ENCODE data around the gene PEX11G.

PEX11G gene

GRCh38 chr19:7488736-7489353 lies at the start of gene PEX11G:
TSS of gene PEX11G (minus strand) at chr19:7489035. CDS start at chr19:7489010, 25 bp downstream.
- peak; percentile 89 to 90 for DNase-seq

DNA sequence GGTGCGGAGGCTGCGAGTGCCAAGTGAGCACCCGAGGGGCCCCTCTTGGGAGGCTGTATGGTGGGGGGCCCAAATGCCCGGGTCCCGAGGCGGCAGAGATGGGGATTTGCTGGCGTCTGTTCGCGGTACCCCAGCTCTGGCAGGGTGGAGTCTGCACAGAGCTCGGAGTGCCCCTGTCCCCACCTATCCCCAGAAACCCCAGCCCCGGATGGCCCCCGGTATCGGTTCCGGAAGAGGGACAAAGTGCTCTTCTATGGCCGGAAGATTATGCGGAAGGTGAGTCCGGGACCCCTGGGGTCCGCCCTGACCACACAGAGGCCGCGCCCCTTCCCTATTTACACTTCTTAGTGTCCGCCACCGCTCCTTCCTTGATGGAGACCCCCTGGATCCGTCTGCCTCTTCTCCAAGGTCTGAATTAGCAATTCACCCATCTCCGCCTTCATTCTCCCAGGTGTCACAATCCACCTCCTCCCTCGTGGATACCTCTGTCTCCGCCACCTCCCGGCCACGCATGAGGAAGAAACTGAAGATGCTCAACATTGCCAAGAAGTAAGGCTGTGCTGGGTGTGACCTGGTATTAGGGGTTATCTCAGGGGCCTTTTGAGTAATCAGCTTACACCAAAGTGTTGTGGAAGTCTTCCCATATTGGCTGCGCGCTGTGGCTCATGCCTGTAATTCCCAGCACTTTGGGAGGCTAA lies 47.3 kb upstream of the PEX11G start:
- DNase-seq, result no peak

DNA sequence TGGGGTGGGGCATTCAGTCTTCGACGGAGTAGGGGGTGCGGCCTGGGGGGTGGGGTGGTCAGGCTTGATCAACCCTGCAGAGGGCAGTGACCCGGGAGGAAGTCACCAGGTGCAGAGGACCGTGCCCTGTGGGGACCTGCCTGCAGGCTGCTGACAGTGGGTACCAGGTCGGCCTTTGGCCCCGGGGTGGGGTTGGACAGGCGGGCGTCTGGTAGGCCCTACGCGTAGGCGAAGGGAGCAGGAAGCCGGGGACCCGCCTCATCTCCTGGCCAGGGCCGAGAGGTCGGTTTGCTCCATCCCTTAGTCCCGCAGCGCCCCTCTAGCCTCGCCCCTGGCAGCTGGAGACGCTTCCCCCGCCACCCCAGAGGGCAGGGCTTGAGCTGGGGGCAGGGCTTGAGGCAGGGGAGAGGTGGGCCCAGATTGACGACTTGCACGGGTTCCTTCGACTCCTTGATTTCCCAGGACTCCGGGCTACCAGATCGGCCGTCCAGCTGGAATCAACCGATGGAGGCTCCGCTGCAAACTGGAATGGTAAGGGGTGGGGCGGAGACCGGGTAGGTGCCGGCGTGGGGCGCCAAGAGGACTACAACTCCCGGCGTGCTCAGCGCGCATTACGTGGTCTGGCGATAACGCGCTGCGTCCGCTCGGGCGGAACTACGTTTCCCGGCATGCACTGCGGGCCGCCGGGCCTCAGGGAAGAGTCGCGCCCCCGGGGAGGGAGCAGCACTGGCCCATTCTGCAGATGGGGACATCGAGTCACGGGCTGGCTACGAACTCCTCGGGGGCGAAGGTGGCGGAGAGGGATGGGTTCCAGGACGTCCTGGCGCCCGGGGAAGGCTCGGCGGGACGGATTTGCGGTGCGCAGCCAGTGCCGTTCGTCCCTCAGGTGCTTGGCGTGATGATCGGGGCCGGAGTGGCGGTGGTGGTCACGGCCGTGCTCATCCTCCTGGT lies 46.5 kb upstream of the PEX11G start, which contains the start of gene PNPLA6:
Gene PNPLA6 (plus strand): TSS at position 671 of the 951 bp plus-strand sequence. CDS start 72 bp downstream, at position 743.
- DNase-seq, result peak; percentile 90 to 91

DNA sequence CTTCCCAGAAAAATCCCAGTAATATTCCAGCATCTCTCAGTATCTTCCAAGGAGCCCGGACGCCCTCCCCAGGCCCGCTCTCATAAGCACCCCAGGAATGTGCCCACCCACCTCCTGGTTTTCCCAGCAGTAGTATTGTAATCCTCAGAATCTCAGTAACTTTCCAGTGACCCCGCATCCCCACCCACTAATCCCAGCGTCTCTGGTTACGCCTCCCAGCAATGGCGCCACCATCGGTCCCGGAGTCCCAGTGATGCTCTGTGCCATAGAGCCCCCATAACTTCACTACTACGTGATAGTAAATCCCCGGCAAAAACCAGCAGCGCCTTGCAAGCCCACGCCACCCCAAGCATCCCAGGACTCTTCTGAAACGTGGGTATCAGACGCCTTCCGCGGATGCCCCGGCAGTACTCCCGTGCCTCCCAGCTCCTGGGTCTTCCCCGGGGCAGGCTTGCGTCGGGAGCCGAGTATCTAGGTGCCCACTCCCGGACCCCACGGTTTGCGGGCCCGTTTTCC lies 45.8 kb upstream of the PEX11G start:
- DNase-seq, result peak in 1 of 2 donors; percentile 26

DNA sequence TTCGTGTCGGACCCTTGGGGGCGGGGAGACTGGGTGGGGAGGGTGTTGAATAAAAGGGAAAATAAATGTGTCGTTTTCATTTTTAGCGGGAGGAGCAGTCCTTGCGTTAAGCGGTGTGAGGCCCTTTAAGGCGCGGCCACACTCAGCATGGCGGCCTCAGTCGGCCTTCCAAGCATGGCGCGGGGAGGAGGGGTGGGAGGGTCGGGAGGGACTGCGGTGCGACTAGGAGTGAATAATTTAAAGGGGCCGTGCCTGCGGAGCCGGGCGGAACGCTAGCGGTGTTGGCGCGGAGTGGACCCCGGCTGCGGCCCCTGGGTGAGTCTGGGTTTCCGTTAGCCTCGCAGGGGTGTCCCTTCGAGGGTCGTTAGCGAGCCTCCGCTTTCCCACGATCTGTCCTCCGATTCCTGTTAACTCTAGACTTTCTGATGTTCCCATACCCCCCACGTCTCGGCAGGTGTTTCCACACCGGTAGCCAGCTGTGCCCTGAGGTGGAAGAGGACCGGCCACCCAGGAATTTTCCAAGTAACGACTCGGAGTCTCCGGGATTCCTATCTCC lies 45.2 kb upstream of the PEX11G start:
- DNase-seq, result peak; percentile 84 to 87

DNA sequence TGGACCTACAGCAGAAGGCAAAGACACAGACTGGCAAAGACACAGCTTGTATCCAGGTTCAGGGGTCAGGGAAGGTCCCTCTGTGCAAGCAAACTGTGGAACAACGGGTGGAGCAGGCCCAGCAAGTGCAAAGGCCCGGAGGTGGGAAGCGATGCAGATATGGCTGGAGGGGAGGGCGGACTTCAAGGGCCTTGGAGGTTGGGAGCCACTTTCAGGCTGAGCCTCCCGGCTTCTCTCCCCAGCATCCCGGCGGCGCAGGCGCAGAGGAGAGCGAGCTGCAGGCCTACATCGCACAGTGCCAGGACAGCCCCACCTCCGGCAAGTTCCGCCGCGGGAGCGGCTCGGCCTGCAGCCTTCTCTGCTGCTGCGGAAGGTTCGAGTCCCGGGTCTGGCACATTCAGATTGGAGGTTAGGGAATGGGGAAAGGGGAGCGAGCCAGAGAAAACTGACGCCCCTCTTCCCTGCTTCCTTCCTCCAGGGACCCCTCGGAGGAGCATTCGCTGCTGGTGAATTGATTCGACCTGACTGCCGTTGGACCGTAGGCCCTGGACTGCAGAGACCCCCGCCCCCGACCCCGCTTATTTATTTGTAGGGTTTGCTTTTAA lies 44.5 kb upstream of the PEX11G start:
- no peak for DNase-seq

- no peak for DNase-seq
Observed at GRCh38 chr19:7529610-7530490, 41.0 kb upstream of the PEX11G start.

DNA sequence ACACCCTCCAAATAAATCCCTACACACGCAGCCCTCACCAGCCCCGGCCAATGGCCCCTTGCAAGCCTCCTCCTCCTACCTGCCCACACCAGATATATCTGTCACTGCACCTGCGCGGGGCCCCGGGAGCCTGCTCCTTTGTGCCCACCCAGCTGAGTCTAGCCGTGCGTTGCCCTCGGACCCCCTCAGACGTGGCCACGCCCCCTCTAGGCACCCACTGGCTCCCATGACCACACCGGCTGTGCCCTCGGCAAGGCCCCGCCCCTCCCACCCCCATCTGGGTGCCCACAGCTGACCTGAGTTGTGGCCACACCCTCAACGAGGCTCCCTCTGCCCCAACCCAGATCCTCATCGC lies 40.4 kb upstream of the PEX11G start:
- no peak for DNase-seq

DNA sequence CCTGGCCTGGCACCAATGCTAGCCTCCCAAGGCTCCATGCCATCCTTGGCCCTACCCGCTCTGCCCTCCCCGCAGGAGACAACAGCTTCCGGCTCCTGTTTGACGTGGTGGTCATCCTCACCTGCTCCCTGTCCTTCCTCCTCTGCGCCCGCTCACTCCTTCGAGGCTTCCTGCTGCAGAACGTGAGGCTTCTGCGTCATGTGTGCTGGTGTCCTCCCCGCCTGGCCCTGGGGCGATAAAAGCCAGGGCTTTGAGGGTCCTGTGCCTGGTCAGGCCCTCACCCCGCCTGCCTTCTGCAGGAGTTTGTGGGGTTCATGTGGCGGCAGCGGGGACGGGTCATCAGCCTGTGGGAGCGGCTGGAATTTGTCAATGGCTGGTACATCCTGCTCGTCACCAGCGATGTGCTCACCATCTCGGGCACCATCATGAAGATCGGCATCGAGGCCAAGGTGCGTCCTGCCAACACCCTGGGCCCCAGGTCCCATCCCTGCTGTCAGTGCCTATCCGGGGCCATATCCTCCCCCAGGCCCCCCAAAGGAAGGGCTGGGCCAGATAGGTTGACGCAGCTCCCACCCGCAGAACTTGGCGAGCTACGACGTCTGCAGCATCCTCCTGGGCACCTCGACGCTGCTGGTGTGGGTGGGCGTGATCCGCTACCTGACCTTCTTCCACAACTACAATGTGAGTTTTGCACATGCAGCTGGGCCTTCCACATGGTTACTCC lies 39.8 kb upstream of the PEX11G start:
- DNase-seq, result no peak

DNA sequence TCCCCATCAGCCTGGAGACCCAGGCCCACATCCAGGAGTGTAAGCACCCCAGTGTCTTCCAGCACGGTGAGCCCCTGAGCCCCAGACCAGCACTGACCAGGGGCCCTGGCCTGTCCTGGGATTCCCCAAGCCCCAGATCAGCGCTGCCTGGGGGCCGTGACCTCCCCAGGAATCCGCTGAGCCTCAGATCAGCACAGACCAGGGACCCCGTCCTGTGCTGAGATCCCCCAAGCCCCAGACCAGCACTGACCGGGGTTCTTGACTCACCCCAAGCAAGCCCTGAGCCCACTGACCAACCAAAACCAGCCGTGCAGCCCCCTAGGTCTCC lies 39.3 kb upstream of the PEX11G start:
- no peak for DNase-seq

DNA sequence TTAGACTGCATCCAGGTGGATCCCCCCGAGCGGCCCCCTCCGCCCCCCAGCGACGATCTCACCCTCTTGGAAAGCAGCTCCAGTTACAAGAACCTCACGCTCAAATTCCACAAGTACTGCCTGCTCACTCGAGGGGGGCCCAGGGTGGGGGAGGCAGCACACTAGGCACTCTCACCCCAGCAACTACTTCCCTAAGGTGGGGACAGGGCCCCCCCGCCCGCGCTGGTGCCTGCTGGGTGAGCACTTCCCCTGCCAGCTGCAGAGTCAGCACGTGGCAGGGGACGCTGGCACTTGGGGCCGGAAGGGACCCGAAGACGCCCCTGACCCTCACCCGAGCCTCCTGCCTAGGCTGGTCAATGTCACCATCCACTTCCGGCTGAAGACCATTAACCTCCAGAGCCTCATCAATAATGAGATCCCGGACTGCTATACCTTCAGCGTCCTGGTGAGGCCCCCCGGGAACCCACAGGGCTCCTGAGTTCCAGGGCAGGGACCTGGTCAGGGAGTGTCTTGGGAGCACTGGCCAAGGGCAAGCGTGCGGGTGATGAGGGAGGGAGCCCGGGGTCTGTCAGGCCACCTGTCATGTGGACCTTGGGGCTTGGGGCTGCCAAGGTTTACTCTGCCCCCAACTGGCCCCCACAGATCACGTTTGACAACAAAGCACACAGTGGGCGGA lies 38.8 kb upstream of the PEX11G start:
- peak in 1 of 2 donors; percentile 25 for DNase-seq

DNA sequence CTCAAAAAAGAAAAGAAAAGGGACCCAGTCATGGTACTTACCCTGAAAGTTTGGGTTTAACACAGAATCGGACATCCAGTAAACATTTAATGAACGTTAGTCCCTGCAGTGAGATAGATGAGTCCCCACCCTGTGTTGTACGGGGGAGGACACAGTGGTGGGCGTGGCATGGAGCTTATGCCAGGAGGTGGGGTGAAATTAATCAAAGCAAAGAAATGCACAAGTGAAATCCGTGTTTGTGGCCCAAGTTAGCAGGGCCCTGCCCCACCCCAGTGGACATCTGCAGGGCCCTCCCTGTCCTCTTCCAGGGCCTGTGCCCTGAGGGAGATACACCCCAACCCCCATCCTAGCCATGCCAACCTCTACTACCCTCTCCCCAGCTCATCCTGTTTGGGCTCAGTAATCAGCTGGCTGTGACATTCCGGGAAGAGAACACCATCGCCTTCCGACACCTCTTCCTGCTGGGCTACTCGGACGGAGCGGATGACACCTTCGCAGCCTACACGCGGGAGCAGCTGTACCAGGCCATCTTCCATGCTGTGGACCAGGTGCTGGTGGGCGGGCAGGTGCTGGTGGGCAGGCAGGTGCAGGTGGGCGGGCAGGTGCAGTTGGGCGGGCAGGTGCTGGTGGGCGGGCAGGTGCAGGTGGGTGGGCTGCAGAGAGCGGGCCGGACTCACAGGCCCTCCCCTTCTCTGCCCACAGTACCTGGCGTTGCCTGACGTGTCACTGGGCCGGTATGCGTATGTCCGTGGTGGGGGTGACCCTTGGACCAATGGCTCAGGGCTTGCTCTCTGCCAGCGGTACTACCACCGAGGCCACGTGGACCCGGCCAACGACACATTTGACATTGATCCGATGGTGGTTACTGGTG lies 37.5 kb upstream of the PEX11G start:
- no peak for DNase-seq

GRCh38 chr19:7524992-7525739 lies 36.3 kb upstream of the PEX11G start:
- no peak for DNase-seq

- DNase-seq, result no peak
Observed at GRCh38 chr19:7524523-7524922, 35.7 kb upstream of the PEX11G start.

DNA sequence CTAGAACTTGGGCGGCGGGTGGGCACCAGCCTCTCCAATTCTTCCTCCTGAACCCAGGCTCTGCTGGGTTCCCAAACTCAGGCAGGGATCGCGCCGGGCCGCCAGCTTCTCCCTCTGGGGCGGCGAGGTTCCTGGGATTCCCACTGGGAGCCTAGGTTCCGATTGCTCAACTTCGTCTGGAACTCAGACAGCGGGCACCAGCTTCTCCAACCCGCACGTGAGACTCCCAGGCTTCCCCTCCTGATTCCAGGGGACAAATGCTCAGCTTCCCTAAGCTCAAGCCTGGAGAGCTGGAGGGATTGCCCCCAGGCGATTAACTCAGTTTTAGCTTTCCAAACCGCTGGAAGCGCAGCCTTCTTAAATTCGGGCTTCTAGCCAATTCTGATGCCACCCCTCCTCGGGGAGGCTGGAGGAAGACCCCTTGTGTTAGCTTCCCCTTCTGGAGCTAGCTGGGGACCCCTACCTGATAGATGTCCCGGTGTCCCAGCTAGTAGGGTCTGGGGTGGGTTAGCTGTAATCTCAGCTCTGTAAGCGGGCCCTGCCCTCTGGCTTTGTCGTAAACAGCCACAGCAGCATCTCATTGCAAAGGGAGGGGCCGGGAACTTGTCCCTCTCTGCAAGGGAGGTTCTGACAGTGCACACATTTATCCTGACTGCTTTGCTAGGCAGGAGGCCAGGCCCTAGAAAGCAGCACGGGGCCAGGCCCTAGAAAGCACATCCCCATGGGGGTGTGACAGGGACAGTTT lies 34.3 kb upstream of the PEX11G start:
- no peak for DNase-seq

DNA sequence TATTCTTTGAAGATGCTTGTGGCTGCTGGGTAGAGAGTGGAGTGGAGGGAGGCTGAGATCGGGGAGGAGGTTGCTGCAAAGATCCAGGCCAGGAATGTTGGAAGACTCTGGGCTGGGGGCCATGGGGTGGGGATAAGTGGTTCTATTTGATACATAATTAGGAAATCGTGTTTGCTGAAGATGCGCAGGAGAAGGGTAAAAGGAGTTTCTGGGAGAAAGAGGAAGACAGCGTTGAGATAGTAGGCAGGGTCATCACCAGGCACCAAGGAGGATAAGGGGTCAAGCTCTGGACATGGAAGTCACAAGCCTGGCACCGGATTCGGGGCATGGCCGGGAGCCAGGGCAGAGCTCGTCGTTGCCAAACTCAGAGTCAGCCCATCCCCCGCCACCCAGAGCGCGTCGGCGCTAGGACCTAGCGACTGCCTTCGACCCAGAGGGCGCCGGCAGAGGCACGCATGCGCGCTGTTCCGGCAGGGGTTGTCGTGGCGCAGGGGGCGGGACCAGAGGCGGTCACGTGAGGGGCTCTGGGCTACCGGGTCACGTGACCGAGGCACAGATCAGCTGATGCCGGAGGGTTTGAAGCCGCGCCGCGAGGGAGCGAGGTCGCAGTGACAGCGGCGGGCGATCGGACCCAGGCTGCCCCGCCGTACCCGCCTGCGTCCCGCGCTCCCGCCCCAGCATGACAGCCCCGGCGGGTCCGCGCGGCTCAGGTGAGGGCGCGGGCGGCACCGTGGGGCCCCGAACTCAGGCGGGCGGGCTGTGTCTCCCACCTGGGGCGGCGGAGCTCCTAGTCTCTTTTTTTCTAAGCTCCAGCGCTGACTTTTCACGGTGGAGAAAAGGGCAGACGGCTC lies 33.5 kb upstream of the PEX11G start, which contains the start of gene MCOLN1:
Gene MCOLN1 (plus strand): TSS at position 553 of the 851 bp plus-strand sequence. CDS start 127 bp downstream, at position 680.
- DNase-seq, result peak; percentile 98 to 99

Measured in CD4-positive, alpha-beta T cell treated with Interleukin-4 for 1 hour (primary cell).